Adipocyte (in vitro differentiated cells): ENCODE data around the gene GET3.
"Not testable (repeated sequence)": the region's sequence is repeated elsewhere in the genome, so short reads cannot be mapped to it uniquely, and the experiment has no call there.

Experiments used
- DNase-seq: peaks from one replicate; pipeline ENCODE4 v3.0.0-alpha.2; 2015; ENCODE audit warnings: low read depth
- H3K27me3 ChIP-seq: replicated peaks from 2 replicates; pipeline ENCODE4 v1.7.0; 2013; ENCODE audit warnings: mild to moderate bottlenecking, low read length, moderate library complexity; ENCODE audit not compliant: control insufficient read depth, insufficient read depth
- H3K36me3 ChIP-seq: 2 replicates; pipeline ENCODE4 v1.7.0; 2013; ENCODE audit warnings: low read length, mild to moderate bottlenecking, moderate library complexity; ENCODE audit not compliant: control insufficient read depth, insufficient read depth, severe bottlenecking
- H3K4me1 ChIP-seq: 2 replicates; pipeline ENCODE4 v1.7.0; 2013; ENCODE audit warnings: mild to moderate bottlenecking, low read length, moderate library complexity; ENCODE audit not compliant: control insufficient read depth, insufficient read depth
- H3K4me3 ChIP-seq: 2 replicates; pipeline ENCODE4 v1.7.0; 2013; ENCODE audit warnings: mild to moderate bottlenecking, low read length, moderate library complexity
- H3K9ac ChIP-seq: 2 replicates; pipeline ENCODE4 v1.7.0; 2013; ENCODE audit warnings: mild to moderate bottlenecking, low read length, moderate library complexity
- H3K9me3 ChIP-seq: 2 replicates; pipeline ENCODE4 v1.7.0; 2013; ENCODE audit warnings: mild to moderate bottlenecking, low read length, moderate library complexity; ENCODE audit not compliant: control insufficient read depth

The GET3 gene

DNA sequence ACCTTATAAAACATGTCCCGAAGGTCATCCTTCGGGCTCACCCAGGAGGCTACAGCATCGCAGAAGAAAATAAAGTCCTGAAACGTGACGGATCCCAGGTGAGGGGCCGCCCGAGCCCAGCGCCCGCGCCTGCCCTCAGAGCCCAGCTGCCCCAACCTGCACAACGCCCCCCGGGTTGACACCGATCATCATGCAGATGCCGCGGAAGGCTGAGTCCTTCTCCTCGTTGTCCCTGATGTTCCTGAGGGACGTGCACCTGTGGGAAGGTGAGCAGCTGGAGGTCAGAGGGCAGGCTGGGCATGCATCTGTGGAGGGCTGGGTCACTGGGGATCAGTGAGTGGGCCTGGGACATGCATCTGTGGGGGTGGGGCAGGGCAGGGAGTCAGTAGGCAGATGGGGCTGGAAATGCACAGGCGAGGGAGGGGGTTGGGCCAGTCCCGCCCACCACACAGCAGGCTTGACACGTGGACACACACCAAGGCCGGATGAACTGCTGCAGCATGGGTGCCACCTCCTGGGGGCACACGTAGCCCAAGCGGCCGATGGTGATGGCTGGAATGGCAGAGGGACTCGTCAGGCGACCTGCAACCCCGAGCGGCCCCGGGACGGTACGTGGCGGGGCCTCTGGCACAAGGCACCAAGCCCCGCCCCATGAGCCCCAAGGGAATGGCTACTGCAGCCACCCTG, 35.6 kb upstream of the GET3 start:
- Histone ChIP-seq H3K4me1 (peaks cover 5% of the 10 kb centered on the region), H3K27me3 (no peaks in the 10 kb centered on the region), H3K9me3 (no peaks in the 10 kb centered on the region), H3K36me3 (peaks cover 81% of the 10 kb centered on the region), H3K9ac (no peak overlapping the region), H3K4me3 (no peak overlapping the region)
- DNase-seq, result no peak

DNA sequence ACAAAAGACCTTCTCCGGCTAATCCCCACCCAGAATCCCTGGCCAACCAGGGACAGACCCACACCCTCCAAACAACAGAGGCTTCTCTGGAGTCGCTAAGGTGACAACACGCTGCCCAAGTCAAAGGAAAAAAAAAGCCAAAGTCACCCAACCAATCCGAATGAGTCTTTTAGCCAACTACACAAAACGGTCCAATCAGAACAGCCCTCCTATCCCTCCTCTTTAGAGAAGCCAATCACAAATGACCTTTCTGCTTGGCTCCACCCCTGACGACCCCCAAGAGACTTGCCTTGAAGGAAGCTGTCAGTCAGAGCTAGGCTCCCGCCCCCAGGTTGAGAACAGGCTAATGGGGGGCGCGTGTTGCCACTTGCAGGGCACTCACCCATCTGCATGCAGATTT, 34.3 kb upstream of the GET3 start:
- peak; percentile 24 for DNase-seq
- Histone ChIP-seq H3K27me3 (no peaks in the 10 kb centered on the region), H3K9ac (no peak overlapping the region), H3K36me3 (peaks cover 86% of the 10 kb centered on the region), H3K4me1 (no peaks in the 10 kb centered on the region), H3K9me3 (no peaks in the 10 kb centered on the region), H3K4me3 (no peak overlapping the region)

DNA sequence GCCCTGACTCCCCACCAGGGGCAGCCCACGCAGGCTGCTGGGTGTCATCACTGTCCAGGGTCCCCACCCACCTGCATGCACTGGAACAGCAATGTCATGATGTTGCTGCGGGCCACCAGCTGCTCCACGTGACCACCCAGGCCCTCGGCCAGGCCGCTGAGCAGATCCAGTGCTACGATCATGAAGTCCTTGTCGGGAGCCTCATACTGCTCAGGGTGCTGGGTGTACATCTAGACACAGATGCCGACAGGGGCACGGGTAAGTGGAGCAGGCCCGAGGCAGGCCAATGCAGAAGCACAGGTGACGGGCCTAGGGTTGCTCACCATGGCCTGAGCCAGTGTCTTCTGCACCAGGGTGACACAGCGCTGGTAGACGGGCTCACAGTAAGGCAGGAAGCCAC, 32.1 kb upstream of the GET3 start:
- H3K36me3 ChIP-seq, result peaks cover 91% of the 10 kb centered on the region
- H3K27me3 ChIP-seq, result no peaks in the 10 kb centered on the region
- no peaks in the 10 kb centered on the region for H3K9me3 ChIP-seq
- H3K4me3 ChIP-seq, result no peak overlapping the region
- H3K4me1 ChIP-seq, result no peaks in the 10 kb centered on the region
- DNase-seq, result no peak
- H3K9ac ChIP-seq, result no peak overlapping the region

DNA sequence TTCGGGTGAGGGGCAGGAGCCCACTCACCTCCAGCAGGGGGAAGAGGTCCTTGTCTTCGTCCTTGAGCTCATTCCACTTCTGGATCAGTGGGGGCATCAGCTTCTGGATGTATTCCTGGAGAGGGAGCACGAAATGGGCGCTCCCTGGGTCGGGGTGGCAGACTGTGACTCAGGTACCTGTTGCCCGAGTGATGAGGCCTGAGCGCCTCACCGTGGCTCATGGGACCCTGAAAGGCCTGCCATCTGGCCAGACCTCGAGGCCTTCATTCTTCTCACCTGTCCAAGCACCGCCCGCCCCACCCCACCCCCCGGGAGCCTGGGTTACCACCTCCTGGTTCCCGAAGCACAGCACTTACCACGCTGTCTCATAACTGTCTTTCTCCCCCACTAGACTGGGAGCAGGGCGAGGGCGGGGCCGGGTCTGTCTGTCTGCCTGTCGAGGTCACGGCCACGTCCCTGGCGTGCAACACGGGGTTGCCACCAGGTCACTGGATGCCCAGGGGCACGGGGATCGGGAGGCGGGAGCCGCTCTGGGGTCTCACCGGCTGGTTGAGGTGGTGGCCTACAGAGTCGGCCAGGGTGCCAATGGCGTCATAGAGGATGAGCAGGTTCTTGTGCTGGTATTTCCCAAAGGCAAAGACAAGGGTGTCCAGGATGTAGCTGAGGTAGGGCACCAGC, 31.5 kb upstream of the GET3 start:
- DNase-seq, result no peak
- Histone ChIP-seq H3K27me3 (no peaks in the 10 kb centered on the region), H3K9me3 (no peaks in the 10 kb centered on the region), H3K9ac (no peak overlapping the region), H3K4me3 (no peak overlapping the region), H3K4me1 (no peaks in the 10 kb centered on the region), H3K36me3 (peaks cover 94% of the 10 kb centered on the region)

DNA sequence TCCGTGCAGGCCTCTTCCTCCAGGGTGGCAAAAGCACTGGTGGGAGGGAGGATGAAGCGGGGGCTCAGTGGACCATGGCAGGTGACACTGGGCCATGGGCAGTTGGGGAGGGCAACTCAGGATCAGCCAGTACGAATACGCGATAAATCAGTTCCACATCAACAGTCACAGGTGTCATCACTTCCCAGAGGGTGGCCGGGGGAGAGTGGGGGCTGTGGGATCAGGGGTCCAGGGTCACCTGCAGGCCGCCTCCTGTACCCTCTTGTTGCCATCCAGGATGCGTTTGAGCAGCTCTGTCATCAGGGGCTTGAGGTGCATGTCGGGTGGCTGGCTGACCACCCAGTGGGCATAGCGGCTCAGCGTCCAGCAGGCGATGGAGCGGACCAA, 31.0 kb upstream of the GET3 start:
- Histone ChIP-seq H3K36me3 (peaks cover 94% of the 10 kb centered on the region), H3K4me1 (no peaks in the 10 kb centered on the region), H3K27me3 (no peaks in the 10 kb centered on the region), H3K4me3 (no peak overlapping the region), H3K9me3 (no peaks in the 10 kb centered on the region), H3K9ac (no peak overlapping the region)
- no peak for DNase-seq

DNA sequence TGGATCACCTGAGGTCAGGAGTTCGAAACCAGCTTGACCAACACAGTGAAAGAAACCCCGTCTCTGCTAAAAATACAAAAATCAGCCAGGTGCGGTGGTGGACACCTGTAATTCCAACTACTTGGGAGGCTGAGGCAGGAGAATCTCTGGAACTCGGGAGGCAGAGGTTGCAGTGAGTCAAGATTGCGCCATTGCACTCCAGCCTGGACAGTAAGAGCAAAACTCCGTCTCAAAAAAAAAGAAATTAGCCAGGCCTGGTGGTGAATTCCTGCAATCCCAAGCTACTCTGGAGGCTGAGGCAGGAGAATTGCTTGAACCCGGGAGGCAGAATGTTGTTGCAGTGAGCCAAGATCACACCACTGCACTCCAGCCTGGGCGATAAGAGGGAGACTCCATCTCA, 28.7 kb upstream of the GET3 start:
- H3K9ac ChIP-seq, result no peak overlapping the region
- no peaks in the 10 kb centered on the region for H3K27me3 ChIP-seq
- DNase-seq, result no peak
- peaks cover 88% of the 10 kb centered on the region for H3K36me3 ChIP-seq
- H3K9me3 ChIP-seq, result no peaks in the 10 kb centered on the region
- H3K4me3 ChIP-seq, result no peak overlapping the region
- H3K4me1 ChIP-seq, result no peaks in the 10 kb centered on the region

DNA sequence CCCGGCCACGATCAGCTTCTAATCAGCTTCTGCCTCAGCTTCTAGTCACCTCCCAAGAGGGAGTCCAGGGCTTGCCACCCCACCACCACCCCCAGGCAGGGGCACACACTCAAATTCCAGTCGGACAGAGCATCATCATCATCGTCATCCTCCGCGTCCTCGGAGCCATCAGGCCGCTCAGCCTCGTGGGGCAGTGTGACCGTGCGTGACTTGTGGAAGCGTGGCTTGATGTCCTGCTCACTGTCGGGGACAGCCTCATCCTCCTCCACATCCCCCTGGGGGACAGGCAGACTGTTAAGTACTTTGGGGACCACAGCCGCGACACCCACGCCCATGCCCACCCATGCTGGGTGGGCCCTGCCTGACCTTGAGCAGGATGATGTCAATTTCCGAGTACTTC, 26.1 kb upstream of the GET3 start:
- no peaks in the 10 kb centered on the region for H3K27me3 ChIP-seq
- H3K9ac ChIP-seq, result no peak overlapping the region
- no peak for DNase-seq
- H3K4me3 ChIP-seq, result no peak overlapping the region
- H3K4me1 ChIP-seq, result no peaks in the 10 kb centered on the region
- peaks cover 87% of the 10 kb centered on the region for H3K36me3 ChIP-seq
- H3K9me3 ChIP-seq, result no peaks in the 10 kb centered on the region

DNA sequence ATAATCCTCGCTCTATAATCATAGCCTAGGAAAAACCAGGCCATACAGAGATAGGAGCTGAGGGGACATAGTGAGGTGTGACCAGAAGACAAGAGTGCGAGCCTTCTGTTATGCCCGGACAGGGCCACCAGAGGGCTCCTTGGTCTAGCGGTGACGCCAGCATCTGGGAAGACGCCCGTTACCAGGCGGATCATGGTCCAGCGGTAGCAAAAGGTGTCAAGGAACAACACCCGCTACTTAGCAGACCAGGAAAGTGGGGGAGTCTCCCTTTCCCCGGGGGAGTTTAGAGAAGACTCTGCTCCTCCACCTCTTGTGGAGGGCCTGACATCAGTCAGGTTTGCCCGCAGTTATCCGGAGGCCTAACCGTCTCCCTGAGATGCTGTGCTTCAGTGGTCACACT, 25.2 kb upstream of the GET3 start:
- H3K4me1 ChIP-seq, H3K27me3 ChIP-seq, H3K4me3 ChIP-seq, H3K9ac ChIP-seq, DNase-seq, H3K9me3 ChIP-seq: not testable (repeated sequence)
- peaks cover 84% of the 10 kb centered on the region for H3K36me3 ChIP-seq

DNA sequence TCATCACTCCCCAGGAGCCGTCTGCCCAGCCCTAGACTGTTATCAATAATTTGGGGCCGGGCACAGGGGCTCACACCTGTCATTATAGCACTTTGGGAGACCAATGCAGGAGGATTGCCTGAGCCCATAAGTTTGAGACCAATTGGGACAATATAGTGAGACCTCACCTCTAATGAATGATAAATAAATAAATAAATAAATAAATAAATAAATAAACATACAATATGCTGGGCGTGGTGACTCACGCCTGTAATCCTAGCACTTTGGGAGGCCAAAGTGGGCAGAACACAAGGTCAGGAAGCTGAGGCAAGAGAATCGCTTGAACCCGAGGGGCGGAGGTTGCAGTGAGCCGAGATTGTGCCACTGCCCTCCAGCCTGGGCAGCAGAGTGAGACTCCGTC, 24.0 kb upstream of the GET3 start:
- H3K36me3 ChIP-seq, result peaks cover 82% of the 10 kb centered on the region
- H3K27me3 ChIP-seq, H3K9me3 ChIP-seq, H3K4me1 ChIP-seq, DNase-seq, H3K9ac ChIP-seq, H3K4me3 ChIP-seq: not testable (repeated sequence)

DNA sequence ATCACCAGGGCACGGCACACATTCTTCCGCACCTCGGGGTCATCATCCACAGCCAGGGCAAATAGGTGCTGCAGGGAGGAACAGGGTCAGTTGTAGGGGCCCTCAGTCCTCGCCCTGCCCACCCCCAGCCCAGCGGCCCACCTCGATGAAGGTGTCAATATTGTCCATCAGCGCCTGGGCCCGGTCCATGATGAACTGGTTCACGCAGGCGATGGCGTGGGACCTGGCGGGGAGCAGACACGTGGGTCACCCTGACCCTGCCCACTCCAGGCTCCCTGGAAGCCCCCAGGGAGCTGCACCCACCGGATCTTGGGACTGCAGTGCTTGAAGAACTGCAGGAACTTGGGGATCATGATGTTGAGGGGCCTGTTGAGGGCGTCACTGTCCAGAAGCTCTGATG, 22.2 kb upstream of the GET3 start:
- H3K4me3 ChIP-seq, result no peak overlapping the region
- no peak overlapping the region for H3K9ac ChIP-seq
- H3K36me3 ChIP-seq, result peaks cover 72% of the 10 kb centered on the region
- H3K4me1 ChIP-seq, result peaks cover 12% of the 10 kb centered on the region
- DNase-seq, result no peak
- H3K27me3 ChIP-seq, result no peaks in the 10 kb centered on the region
- no peaks in the 10 kb centered on the region for H3K9me3 ChIP-seq

DNA sequence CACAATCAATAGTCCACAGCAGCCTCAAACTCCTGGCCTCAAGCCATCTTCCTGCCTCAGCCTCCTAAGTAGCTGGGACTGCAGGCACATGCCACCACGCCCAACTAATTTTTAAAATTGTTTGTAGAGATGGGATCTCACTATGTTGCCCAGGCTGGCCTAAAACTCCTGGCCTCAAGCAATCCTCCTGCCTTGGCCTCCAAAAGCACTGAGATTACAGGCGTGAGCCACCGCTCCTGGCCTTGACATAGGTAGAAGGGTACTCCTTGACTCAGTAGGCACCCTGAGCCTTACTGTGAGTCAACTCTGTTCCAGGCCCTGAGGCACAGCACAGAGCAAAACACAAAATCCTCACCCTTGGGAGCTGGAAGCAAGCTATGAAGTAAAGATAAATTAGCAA, 21.4 kb upstream of the GET3 start:
- Histone ChIP-seq H3K4me3 (no peak overlapping the region), H3K9ac (no peak overlapping the region), H3K9me3 (no peaks in the 10 kb centered on the region), H3K4me1 (peaks cover 19% of the 10 kb centered on the region), H3K27me3 (no peaks in the 10 kb centered on the region), H3K36me3 (peaks cover 64% of the 10 kb centered on the region)
- DNase-seq, result no peak

DNA sequence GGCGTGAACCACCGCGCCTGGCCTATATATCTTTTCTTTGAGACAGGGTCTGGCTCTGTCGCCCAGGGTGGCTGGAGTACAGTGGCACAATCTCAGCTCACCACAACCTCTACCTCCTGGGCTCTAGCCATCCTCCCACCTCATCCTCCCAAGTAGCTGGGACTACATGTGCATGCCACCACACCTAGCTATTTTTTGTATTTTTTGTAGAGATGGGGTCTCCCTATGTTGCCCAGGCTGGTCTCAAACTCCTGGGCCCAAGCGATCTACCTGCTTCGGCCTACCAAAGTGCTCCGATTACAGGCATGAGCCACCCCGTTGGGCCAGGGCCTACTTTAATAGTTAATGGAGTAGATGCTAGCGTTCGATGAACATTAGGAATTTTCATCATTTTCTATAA, 17.0 kb upstream of the GET3 start:
- H3K4me3 ChIP-seq, result peak overlapping the region; percentile 97
- H3K36me3 ChIP-seq, result peaks cover 28% of the 10 kb centered on the region
- no peaks in the 10 kb centered on the region for H3K9me3 ChIP-seq
- no peaks in the 10 kb centered on the region for H3K27me3 ChIP-seq
- DNase-seq, result no peak
- H3K4me1 ChIP-seq, result peaks cover 34% of the 10 kb centered on the region
- H3K9ac ChIP-seq, result peak overlapping the region; percentile 99
